Activated effector memory CD4-positive, alpha-beta T cell treated with anti-CD3 and anti-CD28 coated beads, Interleukin-2, amount 50 U/mL, for 16 hours (primary cell): ENCODE results near the gene PPP2R5E.
"Not testable (repeated sequence)": the region's sequence is repeated elsewhere in the genome, so short reads cannot be mapped to it uniquely, and the experiment has no call there.

Source experiments
- DNase-seq: peaks from one replicate; pipeline ENCODE4 v3.0.0-alpha.2; 2020

Gene PPP2R5E

GRCh38 chr14:63543000-63543825, at the start of gene PPP2R5E:
PPP2R5E (minus strand) TSS chr14:63543377; CDS start chr14:63539685, 3,692 bp downstream.
- peak; percentile 99 for DNase-seq

GRCh38 chr14:63583046-63583445, 39.9 kb upstream of the PPP2R5E start:
- not testable (repeated sequence) for DNase-seq

- DNase-seq, result no peak
Observed at GRCh38 chr14:63581491-63581890, 38.3 kb upstream of the PPP2R5E start.

- DNase-seq, result no peak
Observed at GRCh38 chr14:63578300-63578699, 35.1 kb upstream of the PPP2R5E start.

- DNase-seq, result no peak
Observed at GRCh38 chr14:63573581-63573980, 30.4 kb upstream of the PPP2R5E start.

- DNase-seq, result no peak
Observed at GRCh38 chr14:63565448-63565847, 22.3 kb upstream of the PPP2R5E start.

GRCh38 chr14:63564318-63564717, 21.1 kb upstream of the PPP2R5E start:
- no peak for DNase-seq

- DNase-seq, result no peak
Observed at GRCh38 chr14:63563370-63564026, 20.3 kb upstream of the PPP2R5E start.

GRCh38 chr14:63562405-63562804, 19.2 kb upstream of the PPP2R5E start:
- DNase-seq, result no peak

- DNase-seq, result no peak
Observed at GRCh38 chr14:63555572-63555971, 12.4 kb upstream of the PPP2R5E start.

GRCh38 chr14:63551332-63551731, 8.2 kb upstream of the PPP2R5E start:
- no peak for DNase-seq

- no peak for DNase-seq
Observed at GRCh38 chr14:63547798-63548335, 4.7 kb upstream of the PPP2R5E start.

- DNase-seq, result no peak
Observed at GRCh38 chr14:63545431-63545830, 2.3 kb upstream of the PPP2R5E start.

GRCh38 chr14:63544591-63545299, 1.6 kb upstream of the PPP2R5E start:
- no peak for DNase-seq

- no peak for DNase-seq
Observed at GRCh38 chr14:63543826-63544406, 739 bp upstream of the PPP2R5E start.

GRCh38 chr14:63542231-63542999, 762 bp downstream of the PPP2R5E start:
- no peak for DNase-seq

GRCh38 chr14:63535918-63536317, 7.3 kb downstream of the PPP2R5E start:
- DNase-seq, result no peak

- DNase-seq, result no peak
Observed at GRCh38 chr14:63533474-63533873, 9.7 kb downstream of the PPP2R5E start.

- no peak for DNase-seq
Observed at GRCh38 chr14:63524537-63525155, 18.5 kb downstream of the PPP2R5E start.

GRCh38 chr14:63523735-63524426, 19.3 kb downstream of the PPP2R5E start:
- no peak for DNase-seq

- DNase-seq, result not testable (repeated sequence)
Observed at GRCh38 chr14:63522511-63522910, 20.7 kb downstream of the PPP2R5E start.
